ENCODE results near the gene ANKLE1.
A peak's percentile ranks its signal among the peaks of the same experiment; 100 is the strongest.

ANKLE1 gene

DNA sequence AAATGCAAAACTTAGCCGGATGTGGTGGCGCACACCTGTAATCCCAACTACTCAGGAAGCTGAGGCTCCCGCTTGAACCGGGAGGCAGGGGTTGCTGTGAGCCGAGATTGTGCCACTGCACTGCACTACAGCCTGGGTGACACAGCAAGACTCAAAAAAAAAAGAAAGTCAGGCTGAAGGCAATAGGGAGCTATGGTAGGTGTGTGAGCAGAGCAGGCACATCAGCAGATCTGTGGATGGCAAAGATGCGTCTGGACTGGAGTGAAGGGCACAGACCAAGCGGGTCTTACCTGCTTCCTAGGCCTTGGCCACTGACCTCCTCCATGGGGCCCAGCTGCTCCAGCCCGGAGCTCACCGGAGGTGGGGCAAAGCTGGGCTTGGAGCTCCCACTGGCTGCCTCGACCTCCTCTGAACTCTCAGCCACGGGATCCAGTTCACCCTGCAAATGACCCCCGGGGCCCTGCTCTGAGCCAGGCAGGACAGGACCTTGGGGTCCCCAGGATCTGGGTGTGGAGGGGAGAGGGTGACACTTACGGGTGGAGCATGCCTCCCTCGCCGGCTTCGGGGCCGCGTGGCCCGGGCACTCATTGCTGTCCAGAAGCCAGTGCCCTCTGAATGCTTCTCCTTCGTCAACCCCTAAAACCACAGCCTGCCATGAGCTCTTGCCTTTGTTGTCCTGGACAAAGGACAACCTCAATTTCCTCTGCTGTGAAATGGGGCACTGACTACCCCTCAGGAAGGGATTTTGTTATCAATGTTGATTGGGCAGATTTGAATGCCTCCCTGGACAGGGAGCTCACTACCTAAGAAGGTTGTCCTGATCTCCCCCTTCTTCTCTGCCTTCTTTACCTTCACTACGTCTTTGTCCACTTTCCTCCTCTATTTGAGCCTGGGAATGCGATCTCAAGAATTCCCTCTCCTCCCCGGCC is 17.7 kb upstream of the ANKLE1 start:
- Histone ChIP-seq H3K4me1 (ENCODE audit: control insufficient read depth, insufficient read depth, low read length) (no peaks in the 10 kb centered on the region), H3K36me3 (ENCODE audit: control insufficient read depth in 2 of 2, insufficient read depth in 1 of 2, low read length in 2 of 2) (peaks cover 0 to 4% of the 10 kb centered on the region in 2 experiments; a peak in 2 of 3 replicates), H3K27ac (ENCODE audit: extremely low read depth, low read depth, low read length) (no peak overlapping the region), H3K9me3 (ENCODE audit: control insufficient read depth, insufficient read depth, low read depth, low read length) (no peaks in the 10 kb centered on the region), H3K4me3 (ENCODE audit: low read depth, low read length) (no peak overlapping the region)
- TF ChIP-seq, protein P1, sequence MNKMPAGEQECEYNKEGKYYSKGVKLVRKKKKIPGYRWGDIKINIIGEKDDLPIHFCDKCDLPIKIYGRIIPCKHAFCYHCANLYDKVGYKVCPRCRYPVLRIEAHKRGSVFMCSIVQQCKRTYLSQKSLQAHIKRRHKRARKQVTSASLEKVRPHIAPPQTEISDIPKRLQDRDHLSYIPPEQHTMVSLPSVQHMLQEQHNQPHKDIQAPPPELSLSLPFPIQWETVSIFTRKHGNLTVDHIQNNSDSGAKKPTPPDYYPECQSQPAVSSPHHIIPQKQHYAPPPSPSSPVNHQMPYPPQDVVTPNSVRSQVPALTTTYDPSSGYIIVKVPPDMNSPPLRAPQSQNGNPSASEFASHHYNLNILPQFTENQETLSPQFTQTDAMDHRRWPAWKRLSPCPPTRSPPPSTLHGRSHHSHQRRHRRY (tag by site-specific recombination; IDR thresholded peaks at IDR 0.05) = no peak
- TF ChIP-seq ZNF16 (tag by site-specific recombination; IDR thresholded peaks at IDR 0.05; ENCODE audit: low read depth) = peak; percentile 94
- no peak for TF ChIP-seq ZNF514 (tag by site-specific recombination; IDR thresholded peaks at IDR 0.05)
- no peak for TF ChIP-seq ZNF48 (tag by site-specific recombination; IDR thresholded peaks at IDR 0.05)
- TF ChIP-seq ZNF114 (tag by site-specific recombination; IDR thresholded peaks at IDR 0.05) = no peak
- no peak for TF ChIP-seq ZSCAN23 (tag by site-specific recombination; IDR thresholded peaks at IDR 0.05)
- no peak for TF ChIP-seq BCL11A (tag by site-specific recombination; IDR thresholded peaks at IDR 0.05; ENCODE audit: low read depth)
- TF ChIP-seq, protein P2, sequence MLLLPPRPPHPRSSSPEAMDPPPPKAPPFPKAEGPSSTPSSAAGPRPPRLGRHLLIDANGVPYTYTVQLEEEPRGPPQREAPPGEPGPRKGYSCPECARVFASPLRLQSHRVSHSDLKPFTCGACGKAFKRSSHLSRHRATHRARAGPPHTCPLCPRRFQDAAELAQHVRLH (tag by site-specific recombination; IDR thresholded peaks at IDR 0.05) = 0 out of 2 replicates have a peak, but pooled peaks have one; percentile 28
- CTCF ChIA-PET = interaction anchor here (0.6 to 5.5 kb wide), 5 partner anchors 19 to 1132 kb away, joined by 3 to 37 read pairs (median 5); partner anchors contain the start of genes ANKLE1 and USE1
- POLR2A ChIA-PET = interaction anchor here (1.3 kb wide), 1 partner anchor 15 kb away, joined by 3 read pairs; no protein-coding TSS in a partner anchor

DNA sequence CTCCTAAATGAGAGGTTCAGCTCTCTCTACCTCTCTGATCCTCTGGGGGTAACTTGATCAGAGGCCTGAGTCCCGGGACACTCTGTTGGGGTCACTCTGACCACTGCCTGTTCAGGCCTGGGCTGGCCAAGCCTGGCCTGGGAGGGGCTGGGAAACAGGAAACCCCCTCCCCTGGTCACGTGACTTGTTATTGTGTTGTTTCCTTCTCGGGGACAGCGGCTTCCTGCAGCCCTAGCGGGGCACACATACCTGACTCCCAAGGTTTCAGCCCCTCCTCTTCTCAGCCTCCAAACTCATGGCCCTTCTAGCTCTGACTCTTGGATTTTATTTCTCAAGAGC is 17.1 kb upstream of the ANKLE1 start, which contains the start of gene USHBP1:
USHBP1 (minus strand) TSS at position 105 of the 339 bp plus-strand sequence. CDS start 446 bp downstream, outside the sequence.
- Histone ChIP-seq H3K4me3 (ENCODE audit: low read depth, low read length) (no peak within 1 kb of the TSS), H3K27ac (ENCODE audit: extremely low read depth, low read depth, low read length) (no peak within 1 kb of the TSS), H3K9me3 (ENCODE audit: control insufficient read depth, insufficient read depth, low read depth, low read length) (no peaks in the 10 kb centered on the region), H3K36me3 (ENCODE audit: control insufficient read depth in 2 of 2, insufficient read depth in 1 of 2, low read length in 2 of 2) (peaks cover 4 to 5% of the 10 kb centered on the region in 2 experiments; a peak in 2 of 3 replicates), H3K4me1 (ENCODE audit: control insufficient read depth, insufficient read depth, low read length) (no peaks in the 10 kb centered on the region)
- POLR2A ChIA-PET = interaction anchor here (1.0 kb wide), 1 partner anchor 49 kb away, joined by 3 read pairs; the partner anchor contains the start of gene USE1
- TF ChIP-seq ZNF837 (tag by site-specific recombination; IDR thresholded peaks at IDR 0.05) (no peak), ZNF626 (tag by site-specific recombination; IDR thresholded peaks at IDR 0.05) (no peak), YY2 (tag by site-specific recombination; IDR thresholded peaks at IDR 0.05) (no peak), ZNF19 (tag by site-specific recombination; IDR thresholded peaks at IDR 0.05; ENCODE audit: low read depth) (no peak), ZNF776 (tag by site-specific recombination; IDR thresholded peaks at IDR 0.05; ENCODE audit: borderline replicate concordance) (no peak), ZNF133 (tag by site-specific recombination; IDR thresholded peaks at IDR 0.05) (no peak), ZNF596 (tag by site-specific recombination; IDR thresholded peaks at IDR 0.05) (no peak)
- TF ChIP-seq, protein P3, sequence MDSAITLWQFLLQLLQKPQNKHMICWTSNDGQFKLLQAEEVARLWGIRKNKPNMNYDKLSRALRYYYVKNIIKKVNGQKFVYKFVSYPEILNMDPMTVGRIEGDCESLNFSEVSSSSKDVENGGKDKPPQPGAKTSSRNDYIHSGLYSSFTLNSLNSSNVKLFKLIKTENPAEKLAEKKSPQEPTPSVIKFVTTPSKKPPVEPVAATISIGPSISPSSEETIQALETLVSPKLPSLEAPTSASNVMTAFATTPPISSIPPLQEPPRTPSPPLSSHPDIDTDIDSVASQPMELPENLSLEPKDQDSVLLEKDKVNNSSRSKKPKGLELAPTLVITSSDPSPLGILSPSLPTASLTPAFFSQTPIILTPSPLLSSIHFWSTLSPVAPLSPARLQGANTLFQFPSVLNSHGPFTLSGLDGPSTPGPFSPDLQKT (IDR thresholded peaks at IDR 0.05; ENCODE audit: borderline replicate concordance, low read depth, low read length) = no peak
- TF ChIP-seq, protein P4, sequence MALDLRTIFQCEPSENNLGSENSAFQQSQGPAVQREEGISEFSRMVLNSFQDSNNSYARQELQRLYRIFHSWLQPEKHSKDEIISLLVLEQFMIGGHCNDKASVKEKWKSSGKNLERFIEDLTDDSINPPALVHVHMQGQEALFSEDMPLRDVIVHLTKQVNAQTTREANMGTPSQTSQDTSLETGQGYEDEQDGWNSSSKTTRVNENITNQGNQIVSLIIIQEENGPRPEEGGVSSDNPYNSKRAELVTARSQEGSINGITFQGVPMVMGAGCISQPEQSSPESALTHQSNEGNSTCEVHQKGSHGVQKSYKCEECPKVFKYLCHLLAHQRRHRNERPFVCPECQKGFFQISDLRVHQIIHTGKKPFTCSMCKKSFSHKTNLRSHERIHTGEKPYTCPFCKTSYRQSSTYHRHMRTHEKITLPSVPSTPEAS (tag by site-specific recombination; IDR thresholded peaks at IDR 0.05) = no peak
- TF ChIP-seq, protein P5, sequence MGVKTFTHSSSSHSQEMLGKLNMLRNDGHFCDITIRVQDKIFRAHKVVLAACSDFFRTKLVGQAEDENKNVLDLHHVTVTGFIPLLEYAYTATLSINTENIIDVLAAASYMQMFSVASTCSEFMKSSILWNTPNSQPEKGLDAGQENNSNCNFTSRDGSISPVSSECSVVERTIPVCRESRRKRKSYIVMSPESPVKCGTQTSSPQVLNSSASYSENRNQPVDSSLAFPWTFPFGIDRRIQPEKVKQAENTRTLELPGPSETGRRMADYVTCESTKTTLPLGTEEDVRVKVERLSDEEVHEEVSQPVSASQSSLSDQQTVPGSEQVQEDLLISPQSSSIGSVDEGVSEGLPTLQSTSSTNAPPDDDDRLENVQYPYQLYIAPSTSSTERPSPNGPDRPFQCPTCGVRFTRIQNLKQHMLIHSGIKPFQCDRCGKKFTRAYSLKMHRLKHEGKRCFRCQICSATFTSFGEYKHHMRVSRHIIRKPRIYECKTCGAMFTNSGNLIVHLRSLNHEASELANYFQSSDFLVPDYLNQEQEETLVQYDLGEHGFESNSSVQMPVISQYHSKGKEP (tag by site-specific recombination; IDR thresholded peaks at IDR 0.05) = no peak
- TF ChIP-seq, protein P6, sequence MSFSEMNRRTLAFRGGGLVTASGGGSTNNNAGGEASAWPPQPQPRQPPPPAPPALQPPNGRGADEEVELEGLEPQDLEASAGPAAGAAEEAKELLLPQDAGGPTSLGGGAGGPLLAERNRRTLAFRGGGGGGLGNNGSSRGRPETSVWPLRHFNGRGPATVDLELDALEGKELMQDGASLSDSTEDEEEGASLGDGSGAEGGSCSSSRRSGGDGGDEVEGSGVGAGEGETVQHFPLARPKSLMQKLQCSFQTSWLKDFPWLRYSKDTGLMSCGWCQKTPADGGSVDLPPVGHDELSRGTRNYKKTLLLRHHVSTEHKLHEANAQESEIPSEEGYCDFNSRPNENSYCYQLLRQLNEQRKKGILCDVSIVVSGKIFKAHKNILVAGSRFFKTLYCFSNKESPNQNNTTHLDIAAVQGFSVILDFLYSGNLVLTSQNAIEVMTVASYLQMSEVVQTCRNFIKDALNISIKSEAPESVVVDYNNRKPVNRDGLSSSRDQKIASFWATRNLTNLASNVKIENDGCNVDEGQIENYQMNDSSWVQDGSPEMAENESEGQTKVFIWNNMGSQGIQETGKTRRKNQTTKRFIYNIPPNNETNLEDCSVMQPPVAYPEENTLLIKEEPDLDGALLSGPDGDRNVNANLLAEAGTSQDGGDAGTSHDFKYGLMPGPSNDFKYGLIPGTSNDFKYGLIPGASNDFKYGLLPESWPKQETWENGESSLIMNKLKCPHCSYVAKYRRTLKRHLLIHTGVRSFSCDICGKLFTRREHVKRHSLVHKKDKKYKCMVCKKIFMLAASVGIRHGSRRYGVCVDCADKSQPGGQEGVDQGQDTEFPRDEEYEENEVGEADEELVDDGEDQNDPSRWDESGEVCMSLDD (tag by site-specific recombination; IDR thresholded peaks at IDR 0.05) = no peak
- TF ChIP-seq, protein P7, sequence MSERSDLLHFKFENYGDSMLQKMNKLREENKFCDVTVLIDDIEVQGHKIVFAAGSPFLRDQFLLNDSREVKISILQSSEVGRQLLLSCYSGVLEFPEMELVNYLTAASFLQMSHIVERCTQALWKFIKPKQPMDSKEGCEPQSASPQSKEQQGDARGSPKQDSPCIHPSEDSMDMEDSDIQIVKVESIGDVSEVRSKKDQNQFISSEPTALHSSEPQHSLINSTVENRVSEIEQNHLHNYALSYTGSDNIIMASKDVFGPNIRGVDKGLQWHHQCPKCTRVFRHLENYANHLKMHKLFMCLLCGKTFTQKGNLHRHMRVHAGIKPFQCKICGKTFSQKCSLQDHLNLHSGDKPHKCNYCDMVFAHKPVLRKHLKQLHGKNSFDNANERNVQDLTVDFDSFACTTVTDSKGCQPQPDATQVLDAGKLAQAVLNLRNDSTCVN (tag by site-specific recombination; optimal IDR thresholded peaks at IDR 0.05) = no peak
- CTCF ChIA-PET = interaction anchor here (0.6 to 5.5 kb wide), 5 partner anchors 8 to 71 kb away, joined by 3 to 37 read pairs (median 5); partner anchors contain the start of genes ANKLE1 and USE1

Data from HEK293 (cell line).